ENCODE results near the gene DHX8.

GRCh38 chr17:43574348-43574747 lies 90.6 kb downstream of the DHX8 start:
- TF ChIP-seq CTCF (IDR thresholded peaks at IDR 0.05 in 8 of 11, conservative IDR thresholded peaks at IDR 0.05 in 3 of 11) (no peak), POLR2A (IDR thresholded peaks at IDR 0.05) (no peak)

Data from spleen (tissue), 7 donors.